Left renal pelvis (tissue), 4 donors: ENCODE results near the gene ADSL. TPM values are rescaled to one million over a fixed set of nuclear protein-coding genes. Genes with fewer than 3 reads are reported as not detected.

Experiments used
- DNase-seq, 4 donors: peaks; one replicate each; pipeline ENCODE4 v3.0.0-alpha.2; 2013; ENCODE audit warnings: low read depth in 4 of 4, low spot score in 3 of 4
- polyA plus RNA-seq, 4 donors: library from polyadenylated mRNA; unstranded; fragments of 120-200 nt; gene quantifications; one replicate each; pipeline ENCODE4 v1.2.1, GENCODE V29; 2013; ENCODE audit not compliant: insufficient read length in 4 of 4

ADSL gene
- polyA plus RNA-seq, 4 donors: 70.6 to 108 (median 98.9) TPM

DNA sequence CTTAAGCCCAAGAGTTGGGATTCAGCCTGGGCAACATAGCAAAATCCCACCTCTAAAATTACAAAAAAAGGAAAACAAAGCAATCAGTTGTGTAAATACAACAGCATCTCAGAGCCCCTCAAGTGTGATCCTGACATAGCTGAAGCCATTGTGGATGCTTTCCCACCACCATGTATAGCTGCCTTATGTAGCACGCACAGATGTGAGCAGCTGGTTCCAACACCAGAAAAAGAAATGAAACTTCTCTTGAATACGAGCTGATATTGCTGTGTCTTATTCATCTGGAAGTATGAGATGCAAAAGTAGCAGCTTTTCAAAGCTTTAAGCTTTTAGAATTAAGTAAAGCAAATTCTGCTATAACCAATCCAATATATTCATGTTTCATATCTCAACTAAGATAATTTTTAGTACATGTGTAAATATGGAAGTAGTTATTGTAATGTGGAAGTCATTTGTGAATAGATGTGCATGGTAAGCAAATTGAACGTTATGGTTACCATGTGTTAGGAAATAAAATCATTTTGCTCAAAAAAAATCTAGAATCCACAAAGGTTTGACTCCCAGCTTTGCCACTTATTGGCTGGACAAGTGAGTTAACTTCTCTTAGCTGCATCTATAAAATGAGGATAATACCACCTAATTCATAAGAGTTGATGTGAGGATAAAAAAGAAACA is 87.3 kb downstream of the ADSL start:
- DNase-seq: no peak

DNA sequence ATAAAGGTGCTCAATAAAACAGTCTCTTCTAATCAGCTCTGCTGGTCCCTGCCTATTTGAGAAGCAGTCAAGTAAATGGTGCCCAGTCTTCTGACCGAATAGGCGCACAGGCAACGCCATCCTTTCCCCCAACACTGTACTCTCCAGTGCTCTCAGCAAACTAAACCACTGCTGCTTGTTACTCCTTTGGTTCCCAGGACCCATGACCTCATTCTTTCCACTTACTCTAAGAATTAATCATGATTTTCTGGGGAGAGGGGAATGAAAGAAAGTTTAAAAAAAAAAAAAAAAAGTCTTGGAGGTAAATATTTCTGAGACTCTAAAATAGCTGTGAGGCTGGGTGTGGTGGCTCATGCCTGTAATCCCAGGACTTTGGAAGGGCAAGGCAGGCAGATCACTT is 87.8 kb downstream of the ADSL start:
- no peak for DNase-seq

DNA sequence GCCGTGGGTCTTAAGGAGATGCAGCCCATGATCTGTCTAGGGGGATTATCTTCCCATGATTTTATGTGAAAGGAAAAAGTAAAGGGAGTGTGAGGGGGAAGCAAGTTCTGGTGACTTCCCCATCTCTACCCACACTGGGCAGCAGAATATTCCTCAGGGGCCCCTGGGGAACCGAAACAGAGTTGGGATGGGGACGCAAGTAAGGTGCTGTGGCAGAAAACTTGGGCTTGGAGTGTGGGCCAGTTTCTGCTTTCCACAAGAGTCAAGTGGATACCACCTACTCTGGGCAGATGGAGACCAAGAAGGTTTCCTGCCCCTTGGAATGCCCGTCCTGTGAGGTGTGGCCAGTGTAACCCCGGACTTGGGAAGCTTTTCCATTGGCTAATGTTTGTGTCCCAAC is 88.4 kb downstream of the ADSL start:
- no peak for DNase-seq

DNA sequence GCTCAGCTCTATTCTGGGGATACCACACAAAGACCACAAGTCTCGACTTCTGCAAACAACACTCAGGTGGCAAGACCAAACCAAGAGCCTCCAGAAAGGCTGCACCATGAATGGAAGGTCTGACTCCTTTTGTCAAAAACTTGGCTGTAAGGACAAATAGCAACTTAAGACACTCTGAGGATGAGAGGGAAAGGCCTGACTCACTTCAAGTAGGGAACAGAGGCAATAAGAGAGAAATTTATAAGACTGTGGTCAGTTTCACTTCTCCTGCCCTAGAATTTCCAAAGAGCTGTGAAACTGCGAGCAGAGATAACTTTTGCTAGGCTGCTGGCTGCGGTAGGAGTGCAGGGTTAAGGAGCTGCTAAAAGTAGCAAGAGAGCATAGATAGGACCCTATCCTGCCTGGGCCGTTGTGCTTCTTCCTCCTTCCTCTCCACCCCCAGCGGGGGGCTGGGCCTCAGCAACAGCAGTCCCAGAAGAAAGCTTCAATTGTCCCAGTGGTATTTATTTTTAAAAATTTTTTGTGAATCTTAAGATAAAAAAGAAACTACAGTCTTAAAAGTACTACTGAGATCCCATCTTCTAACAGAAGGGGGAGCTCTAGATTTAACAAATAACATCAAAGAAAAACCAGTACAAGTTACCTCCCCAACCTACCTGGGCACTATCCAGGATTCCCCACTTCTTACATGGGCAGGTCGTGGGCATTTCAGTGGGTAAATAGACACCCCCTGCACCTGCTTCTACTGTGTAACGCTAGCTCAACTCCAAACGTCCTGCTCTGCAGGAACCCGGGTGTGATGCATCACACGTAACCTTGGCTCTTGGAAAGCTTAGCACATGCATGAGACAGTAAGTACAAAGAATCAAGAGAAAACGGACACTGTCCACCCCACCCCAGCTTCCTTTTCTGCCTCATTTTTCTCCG is 90.5 kb downstream of the ADSL start:
- peak; percentile 39 to 50 (median 46) for DNase-seq

Other genes with a start within 250 kb of the ADSL start
- 10 to 100 TPM in 3 of 4 donors, 1 to 10 TPM in 1; 9.9 to 13.6 (median 11.8) TPM for gene TNRC6B, start 168.6 kb upstream of the ADSL start, polyA plus RNA-seq
- gene SGSM3, start 24.1 kb downstream of the ADSL start, polyA plus RNA-seq: 10 to 100 TPM; 44.3 to 90.7 (median 56.1) TPM